GM12865 (cell line): ENCODE data around the gene ATF4.

Source experiments
- DNase-seq: peaks from one replicate; pipeline ENCODE4 v3.0.0; 2010; ENCODE audit warnings: low read depth
- H3K4me3 ChIP-seq: 2 replicates; pipeline ENCODE4 v1.5.1; 2011; ENCODE audit warnings: mild to moderate bottlenecking, low read depth, low read length, control low read depth
- TF ChIP-seq, protein P1 (sequence below): IDR thresholded peaks from 2 replicates; pipeline ENCODE4 v1.5.1; 2011; ENCODE audit warnings: low read length, control low read depth, low read depth, inconsistent platforms; ENCODE audit not compliant: insufficient read depth; ENCODE audit errors: missing control alignments

ATF4 gene

GRCh38 chr22:39511226-39511625, 9.1 kb upstream of the ATF4 start:
- H3K4me3 ChIP-seq = no peak overlapping the region
- DNase-seq = no peak
- TF ChIP-seq, protein P1, sequence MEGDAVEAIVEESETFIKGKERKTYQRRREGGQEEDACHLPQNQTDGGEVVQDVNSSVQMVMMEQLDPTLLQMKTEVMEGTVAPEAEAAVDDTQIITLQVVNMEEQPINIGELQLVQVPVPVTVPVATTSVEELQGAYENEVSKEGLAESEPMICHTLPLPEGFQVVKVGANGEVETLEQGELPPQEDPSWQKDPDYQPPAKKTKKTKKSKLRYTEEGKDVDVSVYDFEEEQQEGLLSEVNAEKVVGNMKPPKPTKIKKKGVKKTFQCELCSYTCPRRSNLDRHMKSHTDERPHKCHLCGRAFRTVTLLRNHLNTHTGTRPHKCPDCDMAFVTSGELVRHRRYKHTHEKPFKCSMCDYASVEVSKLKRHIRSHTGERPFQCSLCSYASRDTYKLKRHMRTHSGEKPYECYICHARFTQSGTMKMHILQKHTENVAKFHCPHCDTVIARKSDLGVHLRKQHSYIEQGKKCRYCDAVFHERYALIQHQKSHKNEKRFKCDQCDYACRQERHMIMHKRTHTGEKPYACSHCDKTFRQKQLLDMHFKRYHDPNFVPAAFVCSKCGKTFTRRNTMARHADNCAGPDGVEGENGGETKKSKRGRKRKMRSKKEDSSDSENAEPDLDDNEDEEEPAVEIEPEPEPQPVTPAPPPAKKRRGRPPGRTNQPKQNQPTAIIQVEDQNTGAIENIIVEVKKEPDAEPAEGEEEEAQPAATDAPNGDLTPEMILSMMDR = no peak

- no peak for DNase-seq
- TF ChIP-seq, protein P1 = no peak
- H3K4me3 ChIP-seq = no peak overlapping the region
Measured at GRCh38 chr22:39512026-39512425, 8.3 kb upstream of the ATF4 start.

- no peak for DNase-seq
- TF ChIP-seq, protein P1 = no peak
- no peak overlapping the region for H3K4me3 ChIP-seq
Measured at GRCh38 chr22:39513791-39514190, 6.6 kb upstream of the ATF4 start.

DNA sequence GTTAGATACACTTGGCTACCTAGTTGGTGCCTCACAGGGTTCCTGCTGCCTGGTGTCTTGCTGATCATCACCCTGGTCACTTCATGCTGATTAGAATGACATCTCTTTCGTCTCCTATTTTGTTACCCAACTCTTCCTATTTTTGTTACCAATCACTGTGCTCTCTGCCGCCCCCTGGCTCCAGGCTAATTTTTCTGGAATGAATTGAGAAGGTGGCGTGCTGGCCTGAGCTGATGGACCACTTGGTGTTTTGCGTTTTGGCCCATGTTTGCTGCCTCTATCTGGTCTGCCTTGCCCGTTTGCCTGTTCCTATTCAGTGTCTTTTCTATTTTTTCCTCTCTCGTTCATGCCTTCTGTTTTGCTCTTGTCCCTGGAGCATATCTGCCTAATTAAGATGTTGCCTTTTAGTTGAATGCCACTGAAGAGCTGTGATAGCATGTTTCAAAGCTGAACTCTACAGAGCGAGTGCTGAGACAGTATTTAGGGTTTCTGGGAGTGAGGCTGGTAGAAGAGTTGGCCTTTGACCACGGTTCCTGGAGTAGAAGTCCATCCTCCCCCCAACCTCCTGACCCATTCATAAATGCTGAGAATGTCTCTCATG, 5.9 kb upstream of the ATF4 start:
- TF ChIP-seq, protein P1 = peak; percentile 65
- DNase-seq = peak; percentile 41
- no peak overlapping the region for H3K4me3 ChIP-seq

GRCh38 chr22:39515266-39516050, 4.9 kb upstream of the ATF4 start:
- H3K4me3 ChIP-seq = no peak overlapping the region
- no peak for DNase-seq
- TF ChIP-seq, protein P1 = no peak

DNA sequence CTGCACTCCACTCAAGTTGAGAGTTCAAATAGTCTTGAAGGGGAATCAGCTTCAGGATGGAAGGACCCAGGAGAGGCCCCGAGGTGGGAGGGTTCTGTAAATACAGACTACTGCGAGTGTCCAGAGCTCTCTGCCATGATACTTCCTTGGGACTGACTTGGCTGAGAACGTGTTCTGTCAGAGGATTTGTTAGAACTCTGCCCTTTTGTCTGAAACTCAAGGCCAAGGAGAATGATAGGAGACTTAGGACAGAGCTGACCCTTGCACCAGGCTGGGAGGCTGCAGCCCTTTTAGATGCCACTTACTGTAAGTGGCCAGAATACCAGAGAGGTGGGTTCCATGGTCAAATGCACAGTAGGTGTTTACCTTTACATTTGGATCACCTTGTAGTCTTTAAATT, 2.9 kb upstream of the ATF4 start:
- TF ChIP-seq, protein P1 = no peak
- DNase-seq = no peak
- no peak overlapping the region for H3K4me3 ChIP-seq
